Activated naive CD8-positive, alpha-beta T cell treated with anti-CD3 and anti-CD28 coated beads, Interleukin-2, amount 10 ng/mL, durations not matched to agents 7 days and 5 days (primary cell): ENCODE data around the gene SPRR5. TPM values are rescaled to one million over a fixed set of nuclear protein-coding genes. Genes with fewer than 3 reads are reported as not detected.

Experiments used
- ATAC-seq: fragments of 150-1000 bp; cut with Tn5 transposase; one replicate; pipeline ENCODE4 v1.10.0; 2021; ENCODE audit warnings: low read depth, moderate library complexity
- POLR2A ChIA-PET: fragments of 350-600 bp; sonication (Branson Sonifier 250); formaldehyde crosslinking; loops from one replicate; lab custom pipeline; 2021; ENCODE audit warnings: antibody characterized with exemption; lab: Charles Lee
- DNase-seq: peaks from one replicate; pipeline ENCODE4 v3.0.0; 2021
- H3K27ac Mint-ChIP-seq: one replicate; pipeline ENCODE4 v1.8.0; 2022; ENCODE audit warnings: mild to moderate bottlenecking, mixed read lengths
- H3K27me3 Mint-ChIP-seq: one replicate; pipeline ENCODE4 v1.8.0; 2022; ENCODE audit warnings: mild to moderate bottlenecking, moderate library complexity, mixed read lengths
- H3K36me3 Mint-ChIP-seq: one replicate; pipeline ENCODE4 v1.8.0; 2021; ENCODE audit warnings: mild to moderate bottlenecking, mixed read lengths
- H3K4me1 Mint-ChIP-seq: one replicate; pipeline ENCODE4 v1.8.0; 2021; ENCODE audit warnings: mixed read lengths
- H3K4me3 Mint-ChIP-seq: one replicate; pipeline ENCODE4 v1.8.0; 2022; ENCODE audit warnings: mild to moderate bottlenecking, moderate library complexity, mixed read lengths
- H3K9me3 Mint-ChIP-seq: one replicate; pipeline ENCODE4 v1.8.0; 2021; ENCODE audit warnings: mixed read lengths
- total RNA-seq, 2 experiments: library from RNA; stranded (reverse); gene quantifications; one replicate each; pipeline ENCODE4 v1.2.3, GENCODE V29; 2021

Gene SPRR5
- total RNA-seq, 2 experiments from 2014 or later: not detected

- no peaks in the 10 kb centered on the region for H3K9me3 Mint-ChIP-seq
- DNase-seq: no peak
- no peaks in the 10 kb centered on the region for H3K36me3 Mint-ChIP-seq
- H3K27me3 Mint-ChIP-seq: peaks cover 6% of the 10 kb centered on the region
- ATAC-seq: no peak
- no peak overlapping the region for H3K4me3 Mint-ChIP-seq
- H3K27ac Mint-ChIP-seq: no peak overlapping the region
- POLR2A ChIA-PET: no interaction called here
- H3K4me1 Mint-ChIP-seq: no peaks in the 10 kb centered on the region
Observed at GRCh38 chr1:152980676-152981075, 33.7 kb downstream of the SPRR5 start.

DNA sequence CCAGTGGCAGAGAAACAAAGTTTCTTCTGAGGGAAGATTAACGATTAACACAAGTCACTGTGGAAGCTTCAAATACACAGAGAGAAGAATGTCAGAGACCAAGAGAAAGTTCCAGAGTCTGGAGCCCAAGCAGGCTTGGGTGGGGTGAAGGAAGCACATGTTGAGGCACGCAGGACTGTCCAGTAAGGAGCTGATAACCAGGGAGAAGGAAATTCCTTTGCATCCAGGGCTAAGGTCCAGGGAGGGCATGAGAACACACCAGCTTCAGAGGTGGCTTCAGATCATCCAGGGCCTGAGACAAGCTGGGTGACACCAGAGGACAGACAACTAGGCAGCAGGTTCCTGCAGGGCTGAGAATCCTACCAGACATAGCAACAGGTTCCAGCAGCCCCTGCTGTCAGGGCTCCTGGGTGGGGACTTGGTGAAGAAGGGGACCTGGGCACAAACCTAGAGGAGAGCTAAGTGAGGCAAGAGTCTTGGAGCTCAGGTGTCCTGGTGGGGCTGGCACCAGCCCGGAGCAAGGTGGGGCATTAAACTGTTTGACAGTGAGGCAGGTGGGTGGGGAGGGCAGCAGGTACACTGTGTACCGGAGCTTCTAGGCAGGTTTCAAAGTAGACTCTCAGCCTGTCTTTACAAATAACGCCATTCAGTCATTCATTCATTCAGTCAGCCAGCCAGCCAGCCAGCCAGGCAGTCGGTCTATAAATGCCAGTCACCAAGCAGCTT, 34.3 kb downstream of the SPRR5 start:
- H3K36me3 Mint-ChIP-seq: no peaks in the 10 kb centered on the region
- no peak for ATAC-seq
- no peaks in the 10 kb centered on the region for H3K4me1 Mint-ChIP-seq
- no peak overlapping the region for H3K27ac Mint-ChIP-seq
- no peak overlapping the region for H3K4me3 Mint-ChIP-seq
- H3K9me3 Mint-ChIP-seq: no peaks in the 10 kb centered on the region
- POLR2A ChIA-PET: no interaction called here
- H3K27me3 Mint-ChIP-seq: peaks cover 6% of the 10 kb centered on the region
- DNase-seq: no peak

- DNase-seq (no peak), ATAC-seq (no peak)
- Mint-ChIP-seq H3K27me3 (peaks cover 6% of the 10 kb centered on the region), H3K4me3 (no peak overlapping the region), H3K9me3 (no peaks in the 10 kb centered on the region), H3K36me3 (no peaks in the 10 kb centered on the region), H3K4me1 (no peaks in the 10 kb centered on the region), H3K27ac (no peak overlapping the region)
- POLR2A ChIA-PET: no interaction called here
Observed at GRCh38 chr1:152982076-152982475, 35.1 kb downstream of the SPRR5 start.

GRCh38 chr1:152983234-152983633, 36.2 kb downstream of the SPRR5 start:
- Mint-ChIP-seq H3K36me3 (no peaks in the 10 kb centered on the region), H3K27ac (no peak overlapping the region), H3K9me3 (no peaks in the 10 kb centered on the region), H3K27me3 (peaks cover 8% of the 10 kb centered on the region), H3K4me1 (no peaks in the 10 kb centered on the region), H3K4me3 (no peak overlapping the region)
- ATAC-seq (no peak), DNase-seq (no peak)
- POLR2A ChIA-PET: no interaction called here

DNA sequence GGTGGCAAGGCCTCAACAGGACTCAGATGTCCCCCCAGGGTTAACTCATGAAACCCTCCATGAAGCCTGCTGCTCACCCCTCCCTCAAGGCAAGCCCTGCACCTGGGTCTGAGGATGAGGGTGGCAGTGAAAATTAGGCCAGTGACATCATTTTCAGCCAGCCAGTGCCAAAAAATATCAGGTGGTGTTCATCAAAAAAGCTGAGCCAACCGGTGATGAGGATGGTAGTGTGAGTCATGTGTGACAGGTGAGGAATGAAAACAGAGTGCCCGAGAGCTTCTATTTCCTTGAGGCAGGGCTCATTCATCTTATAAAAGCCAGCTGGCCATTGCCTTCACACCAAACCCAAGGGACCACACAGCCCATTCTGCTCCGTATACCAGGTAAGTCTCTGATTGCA, 36.7 kb downstream of the SPRR5 start, which contains the start of gene SPRR1A:
Gene SPRR1A, plus strand, starts transcription at position 339 of the 400 bp plus-strand sequence. CDS start 1,150 bp downstream, outside the sequence.
- no peak for DNase-seq
- no peak for ATAC-seq
- H3K27me3 Mint-ChIP-seq: peaks cover 8% of the 10 kb centered on the region
- no peaks in the 10 kb centered on the region for H3K36me3 Mint-ChIP-seq
- no peak within 1 kb of the TSS for H3K27ac Mint-ChIP-seq
- POLR2A ChIA-PET: no interaction called here
- no peaks in the 10 kb centered on the region for H3K9me3 Mint-ChIP-seq
- no peaks in the 10 kb centered on the region for H3K4me1 Mint-ChIP-seq
- H3K4me3 Mint-ChIP-seq: no peak within 1 kb of the TSS

- POLR2A ChIA-PET: no interaction called here
- Mint-ChIP-seq H3K9me3 (no peaks in the 10 kb centered on the region), H3K36me3 (no peaks in the 10 kb centered on the region), H3K4me3 (no peak overlapping the region), H3K27me3 (peaks cover 12% of the 10 kb centered on the region), H3K4me1 (no peaks in the 10 kb centered on the region), H3K27ac (no peak overlapping the region)
- ATAC-seq (no peak), DNase-seq (no peak)
Observed at GRCh38 chr1:152986578-152986977, 39.6 kb downstream of the SPRR5 start.

DNA sequence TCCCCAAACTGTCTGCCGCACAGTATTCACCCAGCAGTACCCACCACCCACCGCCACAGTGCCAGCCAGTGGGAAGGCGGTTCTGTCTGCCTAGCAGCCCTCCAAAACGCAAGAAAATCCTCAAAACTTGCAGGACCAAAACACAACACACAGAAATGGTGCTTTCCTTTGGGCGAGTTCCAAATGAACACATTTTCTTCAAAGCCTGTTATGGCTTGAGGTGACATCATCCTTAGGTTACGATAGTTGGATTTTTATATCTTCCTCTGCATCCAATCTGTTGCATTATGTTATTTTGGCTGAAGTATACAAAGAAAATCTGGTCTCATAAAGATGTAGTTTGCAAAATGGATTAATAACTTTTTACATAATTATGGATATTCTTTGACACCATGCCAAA, 46.2 kb downstream of the SPRR5 start:
- ATAC-seq: no peak
- Mint-ChIP-seq H3K4me3 (no peak overlapping the region), H3K27me3 (peaks cover 17% of the 10 kb centered on the region), H3K27ac (no peak overlapping the region), H3K9me3 (no peaks in the 10 kb centered on the region), H3K4me1 (no peaks in the 10 kb centered on the region), H3K36me3 (no peaks in the 10 kb centered on the region)
- POLR2A ChIA-PET: no interaction called here
- no peak for DNase-seq

GRCh38 chr1:152995842-152996241, 48.8 kb downstream of the SPRR5 start:
- DNase-seq: no peak
- Mint-ChIP-seq H3K4me3 (no peak overlapping the region), H3K27me3 (peaks cover 13% of the 10 kb centered on the region), H3K36me3 (no peaks in the 10 kb centered on the region), H3K9me3 (no peaks in the 10 kb centered on the region), H3K27ac (no peak overlapping the region), H3K4me1 (no peaks in the 10 kb centered on the region)
- POLR2A ChIA-PET: no interaction called here
- ATAC-seq: no peak

- no peaks in the 10 kb centered on the region for H3K9me3 Mint-ChIP-seq
- H3K4me3 Mint-ChIP-seq: no peak overlapping the region
- H3K27ac Mint-ChIP-seq: no peak overlapping the region
- ATAC-seq (no peak), DNase-seq (no peak)
- POLR2A ChIA-PET: no interaction called here
- H3K4me1 Mint-ChIP-seq: no peaks in the 10 kb centered on the region
- H3K36me3 Mint-ChIP-seq: no peaks in the 10 kb centered on the region
- peaks cover 11% of the 10 kb centered on the region for H3K27me3 Mint-ChIP-seq
Observed at GRCh38 chr1:152996633-152997400, 49.8 kb downstream of the SPRR5 start.

- ATAC-seq: no peak
- Mint-ChIP-seq H3K27ac (no peak overlapping the region), H3K27me3 (peaks cover 11% of the 10 kb centered on the region), H3K4me1 (no peaks in the 10 kb centered on the region), H3K9me3 (no peaks in the 10 kb centered on the region), H3K36me3 (no peaks in the 10 kb centered on the region), H3K4me3 (no peak overlapping the region)
- POLR2A ChIA-PET: no interaction called here
- DNase-seq: no peak
Observed at GRCh38 chr1:152997901-152998300, 50.9 kb downstream of the SPRR5 start.

GRCh38 chr1:152998476-152998875, 51.5 kb downstream of the SPRR5 start:
- H3K4me3 Mint-ChIP-seq: no peak overlapping the region
- ATAC-seq: no peak
- no peak for DNase-seq
- no peaks in the 10 kb centered on the region for H3K36me3 Mint-ChIP-seq
- H3K9me3 Mint-ChIP-seq: no peaks in the 10 kb centered on the region
- POLR2A ChIA-PET: no interaction called here
- H3K27me3 Mint-ChIP-seq: peaks cover 11% of the 10 kb centered on the region
- no peak overlapping the region for H3K27ac Mint-ChIP-seq
- H3K4me1 Mint-ChIP-seq: no peaks in the 10 kb centered on the region
